SK-N-SH treated with all-trans-retinoic acid at 6 μM for 48 hours (cell line): ENCODE results near the gene ESRRA.

Experiments
- BACH2 ChIP-seq: fragments of 250-450 bp; sonication (Bioruptor Pico); IDR thresholded peaks from 2 replicates; pipeline ENCODE4 v1.9.0; 2021; ENCODE audit warnings: mild to moderate bottlenecking, borderline replicate concordance
- CREB5 ChIP-seq: fragments of 250-450 bp; sonication (Bioruptor Pico); IDR thresholded peaks from 2 replicates; pipeline ENCODE4 v1.5.1; 2020; ENCODE audit warnings: low read depth, mild to moderate bottlenecking, moderate library complexity
- GLIS3 ChIP-seq: fragments of 250-450 bp; sonication (Bioruptor Pico); IDR thresholded peaks from 2 replicates; pipeline ENCODE4 v1.5.0; 2020; ENCODE audit warnings: mild to moderate bottlenecking, moderate library complexity
- OSR1 ChIP-seq: fragments of 250-450 bp; sonication (Bioruptor Pico); IDR thresholded peaks from 2 replicates; pipeline ENCODE4 v1.8.0; 2022; ENCODE audit warnings: moderate library complexity, mild to moderate bottlenecking, inconsistent platforms
- PATZ1 ChIP-seq: fragments of 250-450 bp; sonication (Bioruptor Pico); IDR thresholded peaks from 2 replicates; pipeline ENCODE4 v1.8.0; 2020; ENCODE audit warnings: mild to moderate bottlenecking, moderate library complexity, borderline replicate concordance
- RARB ChIP-seq: fragments of 250-450 bp; sonication (Bioruptor Pico); IDR thresholded peaks from 2 replicates; pipeline ENCODE4 v1.8.0; 2021; ENCODE audit warnings: mild to moderate bottlenecking, moderate library complexity
- TCF4 ChIP-seq: fragments of 250-450 bp; sonication (Bioruptor Pico); IDR thresholded peaks from 2 replicates; pipeline ENCODE4 v1.8.0; 2021; ENCODE audit warnings: mild to moderate bottlenecking, moderate library complexity, borderline replicate concordance
- TOX ChIP-seq: fragments of 250-450 bp; sonication (Bioruptor Pico); IDR thresholded peaks from 2 replicates; pipeline ENCODE4 v1.8.0; 2021; ENCODE audit warnings: mild to moderate bottlenecking, moderate library complexity, borderline replicate concordance
- ZNF565 ChIP-seq: fragments of 450-650 bp; formaldehyde crosslinking; conservative IDR thresholded peaks from 2 replicates; pipeline ENCODE4 v1.5.0; 2020; ENCODE audit warnings: low read depth, mild to moderate bottlenecking, moderate library complexity

- TF ChIP-seq PATZ1 (CRISPR knock-in tag) (no peak), ZNF565 (CRISPR knock-in tag) (no peak), TOX (no peak), TCF4 (CRISPR knock-in tag) (no peak), RARB (CRISPR knock-in tag) (no peak), OSR1 (no peak), BACH2 (CRISPR knock-in tag) (no peak), CREB5 (CRISPR knock-in tag) (no peak), GLIS3 (CRISPR knock-in tag) (no peak)
These were observed 11.5 kb downstream of the ESRRA start for GRCh38 chr11:64316672-64317324.
